ENCODE results near the gene OR6A2.
A peak's percentile ranks its signal among the peaks of the same experiment; 100 is the strongest.
"Not testable (repeated sequence)": the region's sequence is repeated elsewhere in the genome, so short reads cannot be mapped to it uniquely, and the experiment has no call there.

The OR6A2 gene

GRCh38 chr11:6812390-6813005, 13.0 kb upstream of the OR6A2 start:
- peak; percentile 11 to 51 for DNase-seq (ENCODE audit: low read depth in 1 of 2, low spot score in 1 of 2)
- in situ Hi-C loops (cut with HindIII; ENCODE audit: low pct_unique_long_range_greater_than_20kb, low sequenced_read_pairs) = no loop called here
- no peak for TF ChIP-seq JUND (IDR thresholded peaks at IDR 0.05; ENCODE audit: low read depth)

GRCh38 chr11:6801075-6801474, 1.6 kb upstream of the OR6A2 start:
- DNase-seq (ENCODE audit: low read depth in 1 of 2, low spot score in 1 of 2); in situ Hi-C loops (cut with HindIII; ENCODE audit: low pct_unique_long_range_greater_than_20kb, low sequenced_read_pairs): not testable (repeated sequence)

GRCh38 chr11:6794639-6795038, 4.8 kb downstream of the OR6A2 start:
- no peak for DNase-seq (ENCODE audit: low read depth in 1 of 2, low spot score in 1 of 2)
- in situ Hi-C loops (cut with HindIII; ENCODE audit: low pct_unique_long_range_greater_than_20kb, low sequenced_read_pairs) = no loop called here
- no peak for TF ChIP-seq JUND (IDR thresholded peaks at IDR 0.05; ENCODE audit: low read depth)

DNA sequence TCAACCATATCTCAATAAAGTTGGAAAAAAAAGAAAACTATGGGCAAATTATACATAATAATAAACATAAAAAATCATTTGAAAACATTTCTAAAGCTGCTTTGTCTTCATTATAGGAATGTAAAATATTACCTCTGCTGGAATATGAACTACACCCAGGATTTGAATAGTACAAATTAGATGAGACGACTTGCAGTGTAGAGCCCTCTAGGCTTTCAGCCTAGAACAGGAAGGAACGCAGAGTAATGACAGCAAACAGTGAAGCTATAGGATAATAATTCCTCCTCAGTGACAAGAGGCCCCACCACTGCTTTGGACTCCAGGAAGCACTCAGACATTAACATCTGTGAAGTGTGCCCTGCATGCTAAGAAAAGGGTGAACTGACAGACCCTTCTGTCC, 8.9 kb downstream of the OR6A2 start:
- no peak for DNase-seq (ENCODE audit: low read depth in 1 of 2, low spot score in 1 of 2)
- in situ Hi-C loops (cut with HindIII; ENCODE audit: low pct_unique_long_range_greater_than_20kb, low sequenced_read_pairs) = no loop called here
- TF ChIP-seq JUND (IDR thresholded peaks at IDR 0.05; ENCODE audit: low read depth) = no peak

GRCh38 chr11:6782720-6783119, 16.8 kb downstream of the OR6A2 start, which contains the start of gene OR2AG1:
Gene OR2AG1, plus strand, starts transcription at chr11:6783020. Its CDS starts 2,018 bp downstream, at chr11:6785038.
- no peak for TF ChIP-seq JUND (IDR thresholded peaks at IDR 0.05; ENCODE audit: low read depth)
- in situ Hi-C loops (cut with HindIII; ENCODE audit: low pct_unique_long_range_greater_than_20kb, low sequenced_read_pairs) = no loop called here
- DNase-seq (ENCODE audit: low read depth in 1 of 2, low spot score in 1 of 2) = no peak

DNA sequence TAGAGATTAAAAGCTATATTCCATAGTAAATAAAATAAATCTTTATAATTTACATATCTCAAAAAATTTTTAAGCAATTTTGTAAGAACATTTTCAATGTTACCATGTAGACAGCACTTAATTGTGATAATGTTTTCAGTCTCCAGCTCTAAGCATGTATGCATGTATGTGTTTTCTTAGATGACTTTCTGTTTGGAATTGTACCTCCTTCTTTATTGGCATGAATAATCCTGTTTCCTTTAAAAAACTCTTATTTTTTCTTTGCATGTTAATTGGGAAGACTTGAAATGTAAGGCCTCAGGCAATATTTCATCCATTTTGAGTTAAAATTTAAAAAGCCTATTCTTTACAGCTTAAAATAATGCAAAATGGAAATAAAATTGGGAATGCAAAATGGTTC, 18.7 kb downstream of the OR6A2 start:
- no peak for DNase-seq (ENCODE audit: low read depth in 1 of 2, low spot score in 1 of 2)
- no peak for TF ChIP-seq JUND (IDR thresholded peaks at IDR 0.05; ENCODE audit: low read depth)
- in situ Hi-C loops (cut with HindIII; ENCODE audit: low pct_unique_long_range_greater_than_20kb, low sequenced_read_pairs) = no loop called here

GRCh38 chr11:6778518-6778917, 21.0 kb downstream of the OR6A2 start:
- in situ Hi-C loops (cut with HindIII; ENCODE audit: low pct_unique_long_range_greater_than_20kb, low sequenced_read_pairs) = no loop called here
- TF ChIP-seq JUND (IDR thresholded peaks at IDR 0.05; ENCODE audit: low read depth) = no peak
- DNase-seq (ENCODE audit: low read depth in 1 of 2, low spot score in 1 of 2) = no peak

DNA sequence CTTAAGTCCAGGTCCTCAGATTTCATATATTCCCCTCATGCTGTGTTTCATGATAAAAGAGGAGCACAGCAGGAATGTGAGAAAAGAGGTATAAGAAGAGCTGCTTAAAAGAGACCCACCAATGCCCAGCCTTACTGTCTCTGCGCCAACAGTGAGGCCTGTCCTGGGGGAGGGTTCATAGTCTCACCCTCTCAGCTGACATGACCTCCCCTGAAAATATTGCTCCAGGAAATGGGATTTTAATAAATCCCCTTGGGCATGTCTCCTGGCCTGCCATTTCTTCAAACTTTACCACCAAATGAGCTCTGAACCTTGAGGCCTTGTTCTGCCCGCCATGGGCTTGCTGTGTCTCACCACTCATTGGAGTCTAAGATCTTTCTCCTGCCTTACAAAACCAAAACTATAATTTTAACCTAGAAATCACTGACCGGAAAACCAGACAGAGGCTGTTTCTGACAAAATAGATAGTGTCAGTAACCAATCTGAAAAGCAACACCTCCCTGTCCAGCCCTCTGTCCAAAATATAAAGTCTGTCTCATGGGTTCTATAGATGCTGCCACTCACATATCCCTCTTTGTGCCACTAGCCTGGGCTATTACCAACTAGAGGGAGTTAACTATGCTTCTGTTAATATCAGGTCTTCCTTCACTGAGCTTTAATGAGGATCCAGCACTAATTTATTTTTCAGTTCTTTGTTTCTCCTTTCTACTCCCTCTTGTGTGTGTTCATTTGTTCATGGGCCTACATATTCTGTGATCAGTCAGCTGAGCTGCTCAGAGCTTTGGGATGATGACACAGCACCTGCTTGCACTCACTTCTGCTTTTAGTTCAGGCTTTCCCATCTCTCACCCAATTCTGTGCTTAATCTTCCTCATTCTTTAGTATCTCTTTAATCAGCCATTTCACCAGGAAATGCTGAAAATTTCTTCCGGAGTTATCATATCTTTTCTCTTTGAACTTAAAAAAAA, 27.3 kb downstream of the OR6A2 start, which contains the start of gene OR2AG2:
TSS of gene OR2AG2 (minus strand) at position 51 of the 968 bp plus-strand sequence. CDS start 3,019 bp downstream, outside the sequence.
- DNase-seq (ENCODE audit: low read depth in 1 of 2, low spot score in 1 of 2) = no peak
- TF ChIP-seq JUND (IDR thresholded peaks at IDR 0.05; ENCODE audit: low read depth) = no peak
- in situ Hi-C loops (cut with HindIII; ENCODE audit: low pct_unique_long_range_greater_than_20kb, low sequenced_read_pairs) = no loop called here

DNA sequence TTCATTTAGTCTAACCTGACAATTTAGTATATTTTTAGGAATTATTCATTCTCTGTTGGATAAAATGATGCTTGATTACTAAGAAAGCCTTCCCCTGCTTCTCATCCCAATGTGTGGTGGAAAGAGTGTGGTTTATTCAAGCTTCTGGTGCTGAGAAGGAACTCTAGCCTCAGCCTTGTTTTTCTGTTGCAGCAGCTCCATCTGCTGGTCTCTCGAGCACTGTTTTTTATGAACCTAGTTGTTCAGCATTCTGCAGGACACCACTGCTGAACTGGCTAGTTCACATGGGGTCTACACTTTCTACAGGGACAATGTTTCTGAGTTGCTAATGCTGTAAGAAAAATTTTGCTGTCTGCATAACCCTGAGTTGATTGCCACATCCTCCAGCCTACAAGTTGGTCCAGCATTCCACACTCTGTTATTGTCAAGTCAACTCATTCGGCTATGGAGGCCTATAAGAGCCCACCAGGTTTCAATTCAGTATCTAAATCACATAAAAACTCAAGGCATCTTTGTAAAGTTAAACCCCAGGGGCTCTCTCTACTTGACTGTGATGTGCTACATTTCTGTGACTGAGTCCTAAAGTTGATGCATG, 42.0 kb downstream of the OR6A2 start:
- in situ Hi-C loops (cut with HindIII; ENCODE audit: low pct_unique_long_range_greater_than_20kb, low sequenced_read_pairs) = no loop called here
- no peak for TF ChIP-seq JUND (IDR thresholded peaks at IDR 0.05; ENCODE audit: low read depth)
- peak; percentile 18 to 63 for DNase-seq (ENCODE audit: low read depth in 1 of 2, low spot score in 1 of 2)

GRCh38 chr11:6755953-6756347, 43.5 kb downstream of the OR6A2 start:
- in situ Hi-C loops (cut with HindIII; ENCODE audit: low pct_unique_long_range_greater_than_20kb, low sequenced_read_pairs) = no loop called here
- TF ChIP-seq JUND (IDR thresholded peaks at IDR 0.05; ENCODE audit: low read depth) = no peak
- no peak for DNase-seq (ENCODE audit: low read depth in 1 of 2, low spot score in 1 of 2)

DNA sequence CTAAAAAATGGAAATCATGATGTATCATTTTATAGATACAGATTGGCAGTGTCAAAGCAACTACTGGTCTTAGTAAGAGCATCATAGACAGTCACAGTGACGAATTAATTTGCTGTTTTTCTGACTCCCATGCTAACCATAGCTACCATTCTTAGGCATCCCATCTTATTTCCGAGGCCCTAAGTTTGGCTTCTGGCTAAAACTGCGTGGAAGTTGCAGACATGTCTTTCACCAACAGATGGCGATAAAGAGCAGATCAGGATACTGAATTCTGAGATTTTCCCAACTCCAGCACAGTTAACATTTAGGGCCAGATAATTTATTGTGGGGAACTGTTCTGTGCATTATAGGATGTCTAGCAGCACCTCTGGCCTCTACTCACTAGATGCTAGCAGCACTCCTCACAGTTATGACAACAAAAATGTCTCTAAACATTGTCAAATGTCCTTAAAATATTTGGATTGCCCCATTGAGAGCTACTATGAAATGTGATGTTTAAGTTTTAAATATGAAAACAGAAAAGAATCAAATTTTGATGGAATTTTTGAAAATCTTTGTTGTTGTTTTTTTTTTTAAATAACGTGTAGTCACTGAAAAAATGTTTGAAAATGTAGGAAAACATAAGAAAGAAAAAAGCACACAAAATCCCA, 44.1 kb downstream of the OR6A2 start:
- DNase-seq (ENCODE audit: low read depth in 1 of 2, low spot score in 1 of 2) = peak; percentile 12 to 25
- in situ Hi-C loops (cut with HindIII; ENCODE audit: low pct_unique_long_range_greater_than_20kb, low sequenced_read_pairs) = no loop called here
- TF ChIP-seq JUND (IDR thresholded peaks at IDR 0.05; ENCODE audit: low read depth) = no peak

DNA sequence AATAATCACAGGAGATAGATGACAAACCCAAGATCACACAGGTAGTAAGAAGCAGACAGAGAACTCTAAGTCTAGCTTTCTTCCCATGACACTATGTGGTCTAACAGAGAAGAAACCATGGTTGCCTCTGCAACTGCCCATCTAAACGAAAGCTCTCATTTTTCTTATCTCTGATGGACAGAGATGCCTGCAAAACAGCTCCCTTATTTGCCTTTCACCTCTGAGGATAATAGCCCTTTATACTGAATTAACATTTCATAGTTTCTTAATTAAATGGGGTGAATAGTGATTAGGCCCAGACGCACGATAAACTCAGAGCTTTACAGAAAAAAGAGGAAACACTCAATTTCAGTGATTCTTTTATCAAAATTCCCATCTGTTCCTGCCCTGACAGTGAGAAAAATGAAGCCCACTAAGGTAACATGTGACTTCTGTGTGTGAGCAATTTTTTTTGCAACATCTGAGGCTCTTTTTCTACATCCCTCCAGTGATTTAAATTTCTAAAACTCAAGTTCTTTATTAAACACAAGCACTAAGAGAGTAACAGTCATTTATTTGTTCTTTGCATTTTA, 52.3 kb downstream of the OR6A2 start:
- DNase-seq (ENCODE audit: low read depth in 1 of 2, low spot score in 1 of 2) = no peak
- in situ Hi-C loops (cut with HindIII; ENCODE audit: low pct_unique_long_range_greater_than_20kb, low sequenced_read_pairs) = no loop called here
- no peak for TF ChIP-seq JUND (IDR thresholded peaks at IDR 0.05; ENCODE audit: low read depth)

Measured in T47D (cell line).